ENCODE data around the gene CWC22. TPM values are rescaled to one million over a fixed set of nuclear protein-coding genes. Genes with fewer than 3 reads are reported as not detected.

The CWC22 gene
- total RNA-seq, 1 experiment from 2014 or later, result 28.4 TPM

DNA sequence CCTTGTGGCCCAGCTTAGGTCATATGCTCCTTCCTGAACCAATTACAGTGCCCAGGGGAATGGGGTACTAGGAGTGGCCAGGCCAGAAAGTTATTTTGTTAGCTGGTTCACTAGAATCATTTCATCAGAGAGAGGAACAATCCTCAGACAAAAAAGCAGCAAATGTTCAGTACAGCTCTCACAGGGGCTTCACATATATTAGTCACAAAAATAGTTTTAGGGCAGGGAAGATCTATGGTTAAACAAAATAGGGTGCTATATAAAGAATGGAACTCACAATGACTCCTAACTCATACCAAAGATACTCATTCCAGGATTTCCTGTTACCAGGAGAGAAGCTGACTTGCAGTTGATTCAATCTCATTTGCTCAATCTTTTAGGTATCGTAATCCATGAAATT, 71.0 kb downstream of the CWC22 start:
- H3K27me3 Mint-ChIP-seq (ENCODE audit: low read depth), result no peaks in the 10 kb centered on the region
- ATAC-seq, result no peak; the same call in 1 of the 2 replicates
- ChIA-PET POLR2A (no interaction called here), CTCF (interaction anchor here (0.8 to 2.6 kb wide), 16 partner anchors 10 to 1235 kb away, joined by 3 to 20 read pairs (median 4); partner anchors contain the start of gene ZNF385B)
- TF ChIP-seq JUN (CRISPR knock-in tag; IDR thresholded peaks at IDR 0.05) (no peak), NFYB (CRISPR knock-in tag; conservative IDR thresholded peaks at IDR 0.05; ENCODE audit: low read depth) (no peak), CBFB (CRISPR knock-in tag; IDR thresholded peaks at IDR 0.05; ENCODE audit: low read depth) (no peak), RELA (CRISPR knock-in tag; IDR thresholded peaks at IDR 0.05; ENCODE audit: borderline replicate concordance) (no peak), ZSCAN18 (CRISPR knock-in tag; IDR thresholded peaks at IDR 0.05) (no peak), SP1 (CRISPR knock-in tag; conservative IDR thresholded peaks at IDR 0.05) (no peak), ZNF671 (CRISPR knock-in tag; IDR thresholded peaks at IDR 0.05) (no peak), ELF4 (CRISPR knock-in tag; IDR thresholded peaks at IDR 0.05; ENCODE audit: low read depth) (no peak), SOX15 (CRISPR knock-in tag; IDR thresholded peaks at IDR 0.05) (no peak), ERG (CRISPR knock-in tag; IDR thresholded peaks at IDR 0.05) (no peak)
- TF ChIP-seq, protein P1, sequence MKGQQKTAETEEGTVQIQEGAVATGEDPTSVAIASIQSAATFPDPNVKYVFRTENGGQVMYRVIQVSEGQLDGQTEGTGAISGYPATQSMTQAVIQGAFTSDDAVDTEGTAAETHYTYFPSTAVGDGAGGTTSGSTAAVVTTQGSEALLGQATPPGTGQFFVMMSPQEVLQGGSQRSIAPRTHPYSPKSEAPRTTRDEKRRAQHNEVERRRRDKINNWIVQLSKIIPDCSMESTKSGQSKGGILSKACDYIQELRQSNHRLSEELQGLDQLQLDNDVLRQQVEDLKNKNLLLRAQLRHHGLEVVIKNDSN (CRISPR knock-in tag; IDR thresholded peaks at IDR 0.05), result no peak
- no peak overlapping the region for H3K27ac Mint-ChIP-seq
- H3K36me3 Mint-ChIP-seq, result peaks cover 6% of the 10 kb centered on the region
- H3K4me3 Mint-ChIP-seq, result no peak overlapping the region
- peaks cover 6% of the 10 kb centered on the region for H3K9me3 Mint-ChIP-seq
- no peak for DNase-seq (ENCODE audit: low spot score)
- H3K4me1 Mint-ChIP-seq, result peaks cover 13% of the 10 kb centered on the region

DNA sequence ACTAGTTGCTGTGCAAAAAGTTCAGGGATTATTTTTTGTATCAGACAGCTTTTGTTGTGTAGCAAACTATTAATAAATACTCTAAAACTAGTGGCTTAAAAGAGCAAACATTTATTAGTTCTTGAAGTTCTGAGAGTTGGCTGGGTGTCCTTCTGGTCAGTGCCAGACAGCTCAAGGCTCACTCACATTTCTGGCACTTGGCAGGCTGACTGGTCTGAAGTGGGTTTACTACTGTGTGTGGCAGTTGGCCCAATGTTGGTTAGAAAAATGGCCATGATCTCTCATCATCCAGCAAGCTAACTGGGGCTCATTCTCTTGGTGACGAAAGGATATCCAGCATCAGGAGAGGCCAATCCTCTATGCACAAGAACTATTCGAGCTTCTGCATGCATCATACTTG, 74.3 kb downstream of the CWC22 start:
- ATAC-seq (no peak), DNase-seq (ENCODE audit: low spot score) (no peak)
- CTCF ChIA-PET, result no interaction called here
- H3K36me3 Mint-ChIP-seq, result peaks cover 37% of the 10 kb centered on the region
- H3K27me3 Mint-ChIP-seq (ENCODE audit: low read depth), result no peaks in the 10 kb centered on the region; the same call in 1 of the 2 replicates
- no peak overlapping the region for H3K27ac Mint-ChIP-seq
- H3K4me3 Mint-ChIP-seq, result no peak overlapping the region
- H3K9me3 Mint-ChIP-seq, result peaks cover 38% of the 10 kb centered on the region
- peaks cover 13% of the 10 kb centered on the region for H3K4me1 Mint-ChIP-seq
- TF ChIP-seq ATF6 (CRISPR knock-in tag; IDR thresholded peaks at IDR 0.05), result no peak
- no peak for TF ChIP-seq ZNF317 (CRISPR knock-in tag; IDR thresholded peaks at IDR 0.05; ENCODE audit: borderline replicate concordance, low read depth)
- no peak for TF ChIP-seq MLX (CRISPR knock-in tag; IDR thresholded peaks at IDR 0.05)
- TF ChIP-seq NFATC4 (CRISPR knock-in tag; IDR thresholded peaks at IDR 0.05), result no peak
- TF ChIP-seq CREB1 (CRISPR knock-in tag; IDR thresholded peaks at IDR 0.05), result no peak
- TF ChIP-seq KAT7 (CRISPR knock-in tag; IDR thresholded peaks at IDR 0.05; ENCODE audit: borderline replicate concordance), result no peak
- TF ChIP-seq SP1 (CRISPR knock-in tag; conservative IDR thresholded peaks at IDR 0.05), result no peak
- POLR2A ChIA-PET, result no interaction called here

GRCh38 chr2:179931502-179931901, 75.6 kb downstream of the CWC22 start:
- ChIA-PET POLR2A (interaction anchor here (0.6 kb wide), 1 partner anchor 639 kb away, joined by 5 read pairs; no protein-coding TSS in a partner anchor), CTCF (no interaction called here)
- no peak for ATAC-seq
- H3K36me3 Mint-ChIP-seq, result peaks cover 45% of the 10 kb centered on the region
- DNase-seq (ENCODE audit: low spot score), result no peak
- H3K27ac Mint-ChIP-seq, result no peak overlapping the region
- H3K9me3 Mint-ChIP-seq, result peaks cover 50% of the 10 kb centered on the region
- H3K4me1 Mint-ChIP-seq, result peaks cover 13% of the 10 kb centered on the region
- TF ChIP-seq PREB (CRISPR knock-in tag; IDR thresholded peaks at IDR 0.05; ENCODE audit: borderline replicate concordance) (no peak), CREB1 (CRISPR knock-in tag; IDR thresholded peaks at IDR 0.05) (no peak), ZBTB21 (CRISPR knock-in tag; IDR thresholded peaks at IDR 0.05; ENCODE audit: borderline replicate concordance) (no peak), CBFB (CRISPR knock-in tag; IDR thresholded peaks at IDR 0.05; ENCODE audit: low read depth) (no peak), ERG (CRISPR knock-in tag; IDR thresholded peaks at IDR 0.05) (no peak)
- TF ChIP-seq, protein P2, sequence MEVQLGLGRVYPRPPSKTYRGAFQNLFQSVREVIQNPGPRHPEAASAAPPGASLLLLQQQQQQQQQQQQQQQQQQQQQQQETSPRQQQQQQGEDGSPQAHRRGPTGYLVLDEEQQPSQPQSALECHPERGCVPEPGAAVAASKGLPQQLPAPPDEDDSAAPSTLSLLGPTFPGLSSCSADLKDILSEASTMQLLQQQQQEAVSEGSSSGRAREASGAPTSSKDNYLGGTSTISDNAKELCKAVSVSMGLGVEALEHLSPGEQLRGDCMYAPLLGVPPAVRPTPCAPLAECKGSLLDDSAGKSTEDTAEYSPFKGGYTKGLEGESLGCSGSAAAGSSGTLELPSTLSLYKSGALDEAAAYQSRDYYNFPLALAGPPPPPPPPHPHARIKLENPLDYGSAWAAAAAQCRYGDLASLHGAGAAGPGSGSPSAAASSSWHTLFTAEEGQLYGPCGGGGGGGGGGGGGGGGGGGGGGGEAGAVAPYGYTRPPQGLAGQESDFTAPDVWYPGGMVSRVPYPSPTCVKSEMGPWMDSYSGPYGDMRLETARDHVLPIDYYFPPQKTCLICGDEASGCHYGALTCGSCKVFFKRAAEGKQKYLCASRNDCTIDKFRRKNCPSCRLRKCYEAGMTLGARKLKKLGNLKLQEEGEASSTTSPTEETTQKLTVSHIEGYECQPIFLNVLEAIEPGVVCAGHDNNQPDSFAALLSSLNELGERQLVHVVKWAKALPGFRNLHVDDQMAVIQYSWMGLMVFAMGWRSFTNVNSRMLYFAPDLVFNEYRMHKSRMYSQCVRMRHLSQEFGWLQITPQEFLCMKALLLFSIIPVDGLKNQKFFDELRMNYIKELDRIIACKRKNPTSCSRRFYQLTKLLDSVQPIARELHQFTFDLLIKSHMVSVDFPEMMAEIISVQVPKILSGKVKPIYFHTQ (CRISPR knock-in tag; IDR thresholded peaks at IDR 0.05), result no peak
- no peaks in the 10 kb centered on the region; the same call in 1 of the 2 replicates for H3K27me3 Mint-ChIP-seq (ENCODE audit: low read depth)
- H3K4me3 Mint-ChIP-seq, result no peak overlapping the region

Data from WTC11 (cell line).